Psoas muscle (tissue), 8 donors: ENCODE measurements around the gene CAMK2A. TPM values are rescaled to one million over a fixed set of nuclear protein-coding genes. Genes with fewer than 3 reads are reported as not detected.

Source experiments
- ATAC-seq, 4 donors: fragments of 200-7000 bp; cut with Tn5 transposase; one replicate each; pipeline ENCODE4 v1.9.1; 2020; ENCODE audit warnings: moderate library complexity in 3 of 4, mild to moderate bottlenecking in 2 of 4
- DNase-seq, 2 donors: peaks; one replicate each; pipeline ENCODE4 v3.0.0-alpha.2; 2020
- H3K27ac ChIP-seq: fragments of 200-600 bp; one replicate; pipeline ENCODE4 v1.8.0; 2022
- H3K27me3 ChIP-seq, 3 donors: fragments of 200-600 bp in 1 of 3; one replicate each; pipeline versions ENCODE4 v1.6.1 to v1.8.0; 2013 to 2022; ENCODE audit warnings: low read length in 2 of 3, mild to moderate bottlenecking in 2 of 3, moderate library complexity in 1 of 3; ENCODE audit not compliant: insufficient read depth in 3 of 3
- H3K36me3 ChIP-seq, 2 donors: fragments of 200-600 bp in 1 of 2; one replicate each; pipeline versions ENCODE4 v1.6.1 to v1.8.0; 2013 to 2022; ENCODE audit warnings: low read depth in 1 of 2, mild to moderate bottlenecking in 1 of 2, moderate library complexity in 1 of 2; ENCODE audit not compliant: insufficient read depth in 1 of 2
- H3K4me1 ChIP-seq: fragments of 200-600 bp; one replicate; pipeline ENCODE4 v1.8.0; 2022
- H3K4me3 ChIP-seq: fragments of 200-600 bp; one replicate; pipeline ENCODE4 v1.8.0; 2022; ENCODE audit warnings: mild to moderate bottlenecking
- H3K9me3 ChIP-seq: fragments of 200-600 bp; one replicate; pipeline ENCODE4 v1.8.0; 2022
- CTCF ChIP-seq: fragments of 200-600 bp; IDR thresholded peaks from one replicate; pipeline ENCODE4 v1.8.0; 2022; ENCODE audit warnings: antibody characterized with exemption
- WGBS, 3 donors: extraction: QIAGEN DNeasy Blood & Tissue Kit; methylation state at CpG; one replicate each; pipeline versions ENCODE4 v1.1.6 to v1.1.7; 2013; 5-methylcytosine and 5-hydroxymethylcytosine counted together
- intact Hi-C, 2 donors: fragments of 100-400 bp; cut with DNase I; formaldehyde crosslinking; loops; one replicate each; pipeline versions ENCODE4 v1.11.0 to v1.14.2; 2022
- polyA plus RNA-seq, 3 donors: library from polyadenylated mRNA; stranded (reverse); fragments of 200-250 nt; gene quantifications; one replicate each; pipeline ENCODE4 v1.2.3, GENCODE V29; 2013
- total RNA-seq, 4 donors: library from RNA; stranded (reverse); fragmentation: NEBNext Ultra II Directional in 2 of 4; extraction: Animal tissue kit (Norgen Biotek cat#: 25700) in 2 of 4; gene quantifications; one replicate each; pipeline versions ENCODE4 v1.2.1 to v1.2.4, GENCODE V29; 2021 to 2023
- donor health status: healthy with polysubstance abuse.
- donor health status: DM: no; HTN: no; CAD: no; lungs with moderate emphysema.
- donor health status: Bipolar disorder and iron deficiency.
- donor health status: healthy.
- donor health status: DM: yes; HTN: yes; CAD: no.
- donor health status: DM: no; HTN: no; CAD: no.
- donor health status: DM: no; HTN: no; CAD: no.
- donor health status: DM: yes; HTN: yes; CAD: no.

Gene CAMK2A
- total and polyA plus RNA-seq, 7 donors, result 8.1 to 118 (median 45.3) TPM

GRCh38 chr5:150190987-150191386 is 98.6 kb downstream of the CAMK2A start:
- H3K27me3 ChIP-seq, result peaks cover 0 to 7% (median 0%) of the 10 kb centered on the region in 3 donors
- intact Hi-C loops, result no loop called here
- peaks cover 14% of the 10 kb centered on the region for H3K4me1 ChIP-seq
- TF ChIP-seq CTCF, result no peak
- no peak for DNase-seq
- H3K36me3 ChIP-seq, result no peaks in the 10 kb centered on the region
- H3K9me3 ChIP-seq, result no peaks in the 10 kb centered on the region
- ATAC-seq, result no peak
- no peak overlapping the region for H3K27ac ChIP-seq
- 58 to 69% (median 60%) methylated on average over 2 of the region's 2 CpGs for WGBS, 3 donors
- no peak overlapping the region for H3K4me3 ChIP-seq

GRCh38 chr5:150190503-150190979 is 99.0 kb downstream of the CAMK2A start:
- H3K9me3 ChIP-seq, result no peaks in the 10 kb centered on the region
- intact Hi-C loops, result no loop called here
- H3K27me3 ChIP-seq, result peaks cover 0 to 7% (median 0%) of the 10 kb centered on the region in 3 donors
- no peaks in the 10 kb centered on the region for H3K36me3 ChIP-seq
- ATAC-seq (peak in 1 of 4 donors; percentile 14), DNase-seq (no peak)
- 46 to 59% (median 57%) methylated on average over 14 to 16 of the region's 16 CpGs for WGBS, 3 donors
- peaks cover 14% of the 10 kb centered on the region for H3K4me1 ChIP-seq
- no peak for TF ChIP-seq CTCF
- H3K27ac ChIP-seq, result no peak overlapping the region
- no peak overlapping the region for H3K4me3 ChIP-seq

GRCh38 chr5:150189728-150190502 is 99.7 kb downstream of the CAMK2A start, which contains the start of gene SLC6A7:
Gene SLC6A7, plus strand, starts transcription at chr5:150190062. Its CDS starts 266 bp downstream, at chr5:150190328.
- peak within 1 kb of the TSS; percentile 45 for H3K4me3 ChIP-seq
- H3K9me3 ChIP-seq, result no peaks in the 10 kb centered on the region
- intact Hi-C loops, result no loop called here
- H3K36me3 ChIP-seq, result no peaks in the 10 kb centered on the region
- H3K4me1 ChIP-seq, result peaks cover 14% of the 10 kb centered on the region
- TF ChIP-seq CTCF, result no peak
- no peak for DNase-seq
- H3K27me3 ChIP-seq, result peaks cover 0 to 7% (median 0%) of the 10 kb centered on the region in 3 donors
- WGBS, 3 donors, result 7 to 10% (median 7%) methylated on average over 48 to 58 of the region's 58 CpGs
- H3K27ac ChIP-seq, result no peak within 1 kb of the TSS
- peak in 3 of 4 donors; percentile 40 to 56 (median 45) for ATAC-seq

- ATAC-seq, result no peak
- WGBS, 3 donors, result 84 to 92% (median 85%) methylated on average over 3 of the region's 3 CpGs
- H3K9me3 ChIP-seq, result no peaks in the 10 kb centered on the region
- DNase-seq, result no peak
- H3K36me3 ChIP-seq, result no peaks in the 10 kb centered on the region
- no peak overlapping the region for H3K4me3 ChIP-seq
- intact Hi-C loops, result no loop called here
- peaks cover 0 to 7% (median 0%) of the 10 kb centered on the region in 3 donors for H3K27me3 ChIP-seq
- TF ChIP-seq CTCF, result no peak
- H3K4me1 ChIP-seq, result peaks cover 14% of the 10 kb centered on the region
- no peak overlapping the region for H3K27ac ChIP-seq
Observed at GRCh38 chr5:150189326-150189725, 100.2 kb downstream of the CAMK2A start.
